Esophagus muscularis mucosa (tissue), 4 donors: Measurements from ENCODE around the gene SUPT4H1. TPM values are rescaled to one million over a fixed set of nuclear protein-coding genes. Genes with fewer than 3 reads are reported as not detected.

Experiments
- DNase-seq: peaks from one replicate; pipeline ENCODE4 v3.0.0-alpha.2; 2017; ENCODE audit errors: extremely low spot score
- H3K27ac ChIP-seq, 4 donors: fragments of 200-600 bp; sonication (generic); replicated peaks in 1 of 4; 1 replicate in 3 of 4; 2 replicates in 1 of 4; pipeline ENCODE4 v1.5.1; 2016 to 2019; ENCODE audit warnings: mild to moderate bottlenecking in 1 of 4
- H3K27me3 ChIP-seq, 4 donors: fragments of 200-600 bp; sonication (generic); one replicate each; pipeline versions ENCODE4 v1.5.1 to v1.6.0; 2016 to 2019
- H3K36me3 ChIP-seq, 4 donors: fragments of 200-600 bp; sonication (generic); one replicate each; pipeline ENCODE4 v1.5.1; 2016 to 2019
- H3K4me1 ChIP-seq, 4 donors: fragments of 200-600 bp; sonication (generic); one replicate each; pipeline ENCODE4 v1.5.1; 2016 to 2019
- H3K4me3 ChIP-seq, 4 donors: fragments of 200-600 bp; sonication (generic); 1 replicate in 2 of 4; 2 replicates in 2 of 4; pipeline ENCODE4 v1.5.1; 2016 to 2019; ENCODE audit warnings: mild to moderate bottlenecking in 4 of 4, moderate library complexity in 1 of 4
- H3K9me3 ChIP-seq, 4 donors: fragments of 200-600 bp; sonication (generic); 1 replicate in 3 of 4; 2 replicates in 1 of 4; pipeline ENCODE4 v1.5.1; 2016 to 2019
- EP300 ChIP-seq: sonication (generic); formaldehyde crosslinking; IDR thresholded peaks from one replicate; pipeline ENCODE4 v1.6.1; 2017; ENCODE audit warnings: antibody characterized with exemption
- POLR2A ChIP-seq: fragments of 450-650 bp; IDR thresholded peaks from one replicate; pipeline ENCODE4 v1.6.1; 2017; ENCODE audit warnings: antibody characterized with exemption, moderate library complexity, mild to moderate bottlenecking, low read depth
- POLR2AphosphoS5 ChIP-seq, 2 donors: sonication (generic); formaldehyde crosslinking; IDR thresholded peaks; one replicate each; pipeline ENCODE4 v1.6.1; 2017; ENCODE audit warnings: antibody characterized with exemption in 2 of 2
- WGBS: methylation state at CpG from one replicate; pipeline ENCODE4 v1.1.5; 2018; 5-methylcytosine and 5-hydroxymethylcytosine counted together
- intact Hi-C: fragments of 100-400 bp; cut with DNase I; formaldehyde crosslinking; loops from one replicate; pipeline ENCODE4 v1.15.1; 2023
- total RNA-seq, 4 donors: library from RNA; depleted of rRNA; stranded (reverse); fragments of >200 nt; gene quantifications; one replicate each; pipeline versions ENCODE4 v1.1.0 to v1.2.1, GENCODE V29; 2016
- TF ChIP-seq, protein P1 (sequence below), 3 experiments: fragments of 200-600 bp in 2 of 3; fragments of 450-650 bp in 1 of 3; sonication (generic) in 2 of 3; IDR thresholded peaks; one replicate each; pipeline ENCODE4 v1.5.1; 2017 to 2019; ENCODE audit warnings: antibody characterized with exemption in 3 of 3, mild to moderate bottlenecking in 2 of 3, moderate library complexity in 1 of 3

The SUPT4H1 gene
- total RNA-seq, 4 donors from 2014 or later, result 35.3 to 59.6 (median 47.0) TPM

- H3K4me1 ChIP-seq, result no peaks in the 10 kb centered on the region
- intact Hi-C loops, result no loop called here
- 48% methylated on average over 1 of the region's 1 CpG for WGBS
- H3K36me3 ChIP-seq, result peaks cover 0 to 52% (median 9%) of the 10 kb centered on the region in 4 donors
- TF ChIP-seq, protein P1, sequence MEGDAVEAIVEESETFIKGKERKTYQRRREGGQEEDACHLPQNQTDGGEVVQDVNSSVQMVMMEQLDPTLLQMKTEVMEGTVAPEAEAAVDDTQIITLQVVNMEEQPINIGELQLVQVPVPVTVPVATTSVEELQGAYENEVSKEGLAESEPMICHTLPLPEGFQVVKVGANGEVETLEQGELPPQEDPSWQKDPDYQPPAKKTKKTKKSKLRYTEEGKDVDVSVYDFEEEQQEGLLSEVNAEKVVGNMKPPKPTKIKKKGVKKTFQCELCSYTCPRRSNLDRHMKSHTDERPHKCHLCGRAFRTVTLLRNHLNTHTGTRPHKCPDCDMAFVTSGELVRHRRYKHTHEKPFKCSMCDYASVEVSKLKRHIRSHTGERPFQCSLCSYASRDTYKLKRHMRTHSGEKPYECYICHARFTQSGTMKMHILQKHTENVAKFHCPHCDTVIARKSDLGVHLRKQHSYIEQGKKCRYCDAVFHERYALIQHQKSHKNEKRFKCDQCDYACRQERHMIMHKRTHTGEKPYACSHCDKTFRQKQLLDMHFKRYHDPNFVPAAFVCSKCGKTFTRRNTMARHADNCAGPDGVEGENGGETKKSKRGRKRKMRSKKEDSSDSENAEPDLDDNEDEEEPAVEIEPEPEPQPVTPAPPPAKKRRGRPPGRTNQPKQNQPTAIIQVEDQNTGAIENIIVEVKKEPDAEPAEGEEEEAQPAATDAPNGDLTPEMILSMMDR (IDR thresholded peaks at IDR 0.05), result no peak
- TF ChIP-seq POLR2AphosphoS5 (IDR thresholded peaks at IDR 0.05) (no peak), POLR2A (no peak), EP300 (no peak)
- no peak overlapping the region for H3K4me3 ChIP-seq
- H3K9me3 ChIP-seq, result no peaks in the 10 kb centered on the region
- DNase-seq, result no peak
- no peak overlapping the region for H3K27ac ChIP-seq
- no peaks in the 10 kb centered on the region for H3K27me3 ChIP-seq
Measured at GRCh38 chr17:58312829-58313228, 39.2 kb downstream of the SUPT4H1 start.

DNA sequence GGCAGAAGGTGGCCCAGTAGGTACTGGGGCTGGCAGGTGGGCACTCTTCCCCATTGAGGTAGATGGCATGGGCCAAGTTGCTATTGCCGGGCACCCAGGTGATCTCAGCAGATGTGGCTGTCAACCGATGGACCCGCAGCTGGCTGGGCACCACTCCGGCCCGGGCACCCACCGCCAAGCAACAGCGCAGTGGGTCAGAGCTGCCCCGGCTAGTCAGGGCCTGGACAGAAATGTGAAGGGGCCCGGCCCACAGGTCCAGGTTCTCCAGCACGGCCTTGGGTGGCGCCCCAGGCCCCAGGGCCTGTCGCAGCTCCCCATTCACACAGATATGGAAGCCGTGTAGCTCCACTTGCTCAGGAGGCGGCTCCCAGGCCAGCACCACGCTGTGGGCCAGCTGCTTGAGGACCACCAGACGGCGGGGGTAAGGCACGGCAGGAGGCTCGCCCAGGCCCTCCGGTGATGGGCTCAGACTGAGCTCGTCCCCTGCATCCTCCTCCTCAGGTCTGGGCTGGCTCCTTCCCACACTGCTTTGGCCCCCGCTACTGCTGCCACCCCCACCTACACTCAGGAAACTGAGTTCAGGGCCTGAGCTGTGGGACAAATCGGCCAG is 39.9 kb downstream of the SUPT4H1 start:
- H3K27me3 ChIP-seq, result no peaks in the 10 kb centered on the region
- no peak for TF ChIP-seq POLR2AphosphoS5 (IDR thresholded peaks at IDR 0.05)
- TF ChIP-seq, protein P1 (IDR thresholded peaks at IDR 0.05), result no peak
- no peak for TF ChIP-seq EP300
- TF ChIP-seq POLR2A, result no peak
- no peak overlapping the region for H3K27ac ChIP-seq
- H3K4me3 ChIP-seq, result no peak overlapping the region
- H3K4me1 ChIP-seq, result no peaks in the 10 kb centered on the region
- intact Hi-C loops, result no loop called here
- 68% methylated on average over 6 of the region's 23 CpGs for WGBS
- peaks cover 0 to 59% (median 12%) of the 10 kb centered on the region in 4 donors for H3K36me3 ChIP-seq
- no peak for DNase-seq
- H3K9me3 ChIP-seq, result no peaks in the 10 kb centered on the region

- peaks cover 0 to 62% (median 12%) of the 10 kb centered on the region in 4 donors for H3K36me3 ChIP-seq
- no peak for DNase-seq
- H3K9me3 ChIP-seq, result no peaks in the 10 kb centered on the region
- H3K4me3 ChIP-seq, result no peak overlapping the region
- H3K4me1 ChIP-seq, result no peaks in the 10 kb centered on the region
- H3K27ac ChIP-seq, result no peak overlapping the region
- intact Hi-C loops, result no loop called here
- TF ChIP-seq POLR2A (no peak), POLR2AphosphoS5 (IDR thresholded peaks at IDR 0.05) (no peak), EP300 (no peak)
- TF ChIP-seq, protein P1 (IDR thresholded peaks at IDR 0.05), result no peak
- WGBS, result 89% methylated on average over 5 of the region's 9 CpGs
- H3K27me3 ChIP-seq, result no peaks in the 10 kb centered on the region
Measured at GRCh38 chr17:58311429-58311894, 40.5 kb downstream of the SUPT4H1 start.

DNA sequence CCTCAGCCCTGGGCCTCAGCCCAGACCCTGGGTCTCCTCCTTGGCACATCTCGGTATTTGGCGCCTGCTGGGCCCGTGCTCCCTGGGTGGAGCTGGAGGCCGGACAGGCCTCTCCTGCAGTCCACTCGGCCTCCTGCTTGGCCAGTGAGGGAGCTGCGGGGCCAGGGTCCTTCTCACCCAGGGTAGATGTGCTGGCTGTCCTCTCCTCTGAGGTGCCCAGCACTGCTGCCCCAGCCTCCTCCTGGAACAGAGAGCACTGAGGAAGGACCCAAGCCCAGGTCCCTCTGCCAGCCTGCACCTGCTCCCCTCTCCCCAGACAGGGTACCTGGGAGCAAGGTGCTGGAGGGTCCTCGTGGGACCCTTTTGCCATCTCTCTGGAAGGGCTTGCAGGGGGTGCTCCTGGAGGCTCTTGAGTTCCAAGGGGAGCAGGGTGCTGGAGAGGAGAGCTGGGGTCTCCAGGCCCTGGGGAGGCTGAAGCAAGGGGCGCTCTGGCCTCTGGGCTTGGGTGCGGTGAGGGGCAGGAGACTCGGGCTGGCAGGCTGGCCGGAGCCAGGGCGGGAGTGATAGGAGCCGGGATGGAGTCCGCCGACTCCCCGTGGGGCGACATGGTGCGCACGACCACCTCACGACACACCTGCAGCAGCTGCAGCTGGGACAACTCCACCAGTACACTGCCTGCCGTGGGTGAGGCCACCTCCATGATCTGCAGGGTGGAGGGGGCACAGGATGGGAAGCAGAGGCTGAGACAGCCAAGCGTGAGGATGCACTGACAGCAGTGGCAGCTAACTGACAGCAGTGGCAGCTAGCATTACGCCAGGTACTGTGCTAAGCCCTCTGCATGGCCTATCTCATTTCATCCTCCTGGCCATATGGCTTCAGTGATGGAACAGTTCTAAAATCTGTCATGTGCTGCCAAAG is 41.2 kb downstream of the SUPT4H1 start:
- H3K27ac ChIP-seq, result no peak overlapping the region
- WGBS, result 90% methylated on average over 21 of the region's 23 CpGs
- H3K27me3 ChIP-seq, result no peaks in the 10 kb centered on the region
- no peaks in the 10 kb centered on the region for H3K9me3 ChIP-seq
- H3K36me3 ChIP-seq, result peaks cover 0 to 63% (median 13%) of the 10 kb centered on the region in 4 donors
- intact Hi-C loops, result no loop called here
- TF ChIP-seq EP300, result no peak
- DNase-seq, result no peak
- no peak overlapping the region for H3K4me3 ChIP-seq
- no peaks in the 10 kb centered on the region for H3K4me1 ChIP-seq

GRCh38 chr17:58309918-58310259 is 42.1 kb downstream of the SUPT4H1 start:
- H3K27me3 ChIP-seq, result no peaks in the 10 kb centered on the region
- H3K4me3 ChIP-seq, result no peak overlapping the region
- intact Hi-C loops, result no loop called here
- peaks cover 0 to 56% (median 13%) of the 10 kb centered on the region in 4 donors for H3K36me3 ChIP-seq
- WGBS, result 81% methylated on average over 4 of the region's 5 CpGs
- TF ChIP-seq, protein P1 (IDR thresholded peaks at IDR 0.05), result no peak
- TF ChIP-seq POLR2AphosphoS5 (IDR thresholded peaks at IDR 0.05) (no peak), EP300 (no peak), POLR2A (no peak)
- H3K9me3 ChIP-seq, result no peaks in the 10 kb centered on the region
- H3K4me1 ChIP-seq, result no peaks in the 10 kb centered on the region
- no peak overlapping the region for H3K27ac ChIP-seq
- peak; percentile 79 for DNase-seq
